B cell (primary cell): ENCODE results near the gene PHF11.

Source experiments
- CTCF ChIP-seq: fragments of 200-600 bp; IDR thresholded peaks from one replicate; pipeline ENCODE4 v1.8.0; 2022; ENCODE audit warnings: antibody characterized with exemption, mild to moderate bottlenecking
- EZH2 ChIP-seq: IDR thresholded peaks from 2 replicates; pipeline ENCODE4 v1.6.1; 2012; ENCODE audit warnings: borderline replicate concordance, low read depth, mild to moderate bottlenecking, moderate library complexity, low read length; ENCODE audit not compliant: insufficient read depth, poor library complexity, severe bottlenecking

GRCh38 chr13:49549289-49549688, 53.5 kb downstream of the PHF11 start:
- no peak for TF ChIP-seq CTCF
- no peak for TF ChIP-seq EZH2
